ENCODE results near the gene SCAF4.

DNA sequence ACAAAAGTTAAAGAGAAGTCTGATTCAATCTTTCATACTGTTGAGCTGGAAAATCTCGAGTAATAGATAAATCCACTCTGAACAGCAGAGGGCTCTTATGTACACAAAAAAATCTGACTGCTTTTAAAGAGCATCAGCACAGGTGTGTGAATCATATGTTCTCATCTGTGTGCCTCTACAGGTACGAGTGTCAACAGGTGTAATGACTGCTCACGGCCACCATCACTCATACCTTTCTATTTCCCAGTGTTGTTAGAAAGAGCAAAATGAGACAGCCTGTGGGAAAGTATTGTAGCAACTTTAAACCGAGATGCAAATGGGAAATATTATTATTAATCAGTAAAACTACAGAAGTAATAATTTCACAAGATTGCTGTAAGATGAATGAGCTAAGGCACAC, 49.0 kb upstream of the SCAF4 start:
- TF ChIP-seq, protein P1, sequence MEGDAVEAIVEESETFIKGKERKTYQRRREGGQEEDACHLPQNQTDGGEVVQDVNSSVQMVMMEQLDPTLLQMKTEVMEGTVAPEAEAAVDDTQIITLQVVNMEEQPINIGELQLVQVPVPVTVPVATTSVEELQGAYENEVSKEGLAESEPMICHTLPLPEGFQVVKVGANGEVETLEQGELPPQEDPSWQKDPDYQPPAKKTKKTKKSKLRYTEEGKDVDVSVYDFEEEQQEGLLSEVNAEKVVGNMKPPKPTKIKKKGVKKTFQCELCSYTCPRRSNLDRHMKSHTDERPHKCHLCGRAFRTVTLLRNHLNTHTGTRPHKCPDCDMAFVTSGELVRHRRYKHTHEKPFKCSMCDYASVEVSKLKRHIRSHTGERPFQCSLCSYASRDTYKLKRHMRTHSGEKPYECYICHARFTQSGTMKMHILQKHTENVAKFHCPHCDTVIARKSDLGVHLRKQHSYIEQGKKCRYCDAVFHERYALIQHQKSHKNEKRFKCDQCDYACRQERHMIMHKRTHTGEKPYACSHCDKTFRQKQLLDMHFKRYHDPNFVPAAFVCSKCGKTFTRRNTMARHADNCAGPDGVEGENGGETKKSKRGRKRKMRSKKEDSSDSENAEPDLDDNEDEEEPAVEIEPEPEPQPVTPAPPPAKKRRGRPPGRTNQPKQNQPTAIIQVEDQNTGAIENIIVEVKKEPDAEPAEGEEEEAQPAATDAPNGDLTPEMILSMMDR (IDR thresholded peaks at IDR 0.05): peak; percentile 17
- no peak for TF ChIP-seq EZH2 (IDR thresholded peaks at IDR 0.05)
